ENCODE results near the gene ATP5PD. TPM values are rescaled to one million over a fixed set of nuclear protein-coding genes. Genes with fewer than 3 reads are reported as not detected.
A peak's percentile ranks its signal among the peaks of the same experiment; 100 is the strongest.

The ATP5PD gene
- total and polyA plus RNA-seq, 2 of the 13 experiments (the other 11 are each of a cell fraction or from before 2014, with no cell fraction given), result 158 to 428 TPM

DNA sequence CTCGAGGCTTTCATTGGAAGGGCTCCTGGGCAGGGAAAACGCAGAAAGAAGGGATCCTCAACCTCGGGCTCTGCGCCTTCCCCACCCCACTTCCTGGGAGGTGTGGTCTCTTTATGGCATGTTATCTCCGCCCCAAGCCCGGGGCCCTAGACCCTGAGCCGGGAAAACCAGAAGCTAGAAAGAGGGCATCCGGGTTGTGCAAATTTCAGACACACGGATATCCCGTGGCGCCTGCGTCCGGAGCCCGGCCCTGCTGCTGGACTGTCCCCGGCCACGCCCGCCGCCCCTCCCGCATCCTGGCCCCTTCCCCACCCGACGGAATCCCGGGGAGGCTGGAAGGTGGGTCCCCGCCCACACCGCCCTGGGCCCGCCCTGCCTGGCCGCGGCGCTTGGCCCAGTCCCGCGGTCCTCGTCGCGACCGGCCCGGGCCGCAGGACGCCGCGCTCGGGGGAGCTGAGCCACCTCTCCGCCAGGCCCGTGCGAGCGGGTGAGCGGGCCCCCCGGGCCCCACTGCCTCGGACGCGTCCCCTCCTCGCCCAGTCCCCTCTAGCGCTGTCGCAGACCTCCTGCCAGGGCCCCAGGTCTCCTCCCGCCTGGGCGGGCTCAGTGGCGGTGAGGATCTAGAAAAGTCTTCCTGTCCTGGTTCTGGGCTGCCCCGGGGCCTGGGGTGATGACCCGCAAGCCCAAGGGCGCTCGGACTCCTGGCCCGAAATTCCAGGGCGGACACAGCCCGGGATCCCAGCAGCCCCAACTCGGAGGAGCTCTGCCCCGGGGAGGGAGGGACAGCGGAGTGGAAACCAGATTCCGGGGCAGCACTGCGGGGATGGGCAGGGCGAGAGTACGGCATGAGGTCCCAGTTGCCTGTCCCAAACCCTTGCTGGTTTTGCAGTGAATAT is 41.0 kb upstream of the ATP5PD start, which contains the start of gene SLC16A5 (continued):
- TF ChIP-seq, protein P1, sequence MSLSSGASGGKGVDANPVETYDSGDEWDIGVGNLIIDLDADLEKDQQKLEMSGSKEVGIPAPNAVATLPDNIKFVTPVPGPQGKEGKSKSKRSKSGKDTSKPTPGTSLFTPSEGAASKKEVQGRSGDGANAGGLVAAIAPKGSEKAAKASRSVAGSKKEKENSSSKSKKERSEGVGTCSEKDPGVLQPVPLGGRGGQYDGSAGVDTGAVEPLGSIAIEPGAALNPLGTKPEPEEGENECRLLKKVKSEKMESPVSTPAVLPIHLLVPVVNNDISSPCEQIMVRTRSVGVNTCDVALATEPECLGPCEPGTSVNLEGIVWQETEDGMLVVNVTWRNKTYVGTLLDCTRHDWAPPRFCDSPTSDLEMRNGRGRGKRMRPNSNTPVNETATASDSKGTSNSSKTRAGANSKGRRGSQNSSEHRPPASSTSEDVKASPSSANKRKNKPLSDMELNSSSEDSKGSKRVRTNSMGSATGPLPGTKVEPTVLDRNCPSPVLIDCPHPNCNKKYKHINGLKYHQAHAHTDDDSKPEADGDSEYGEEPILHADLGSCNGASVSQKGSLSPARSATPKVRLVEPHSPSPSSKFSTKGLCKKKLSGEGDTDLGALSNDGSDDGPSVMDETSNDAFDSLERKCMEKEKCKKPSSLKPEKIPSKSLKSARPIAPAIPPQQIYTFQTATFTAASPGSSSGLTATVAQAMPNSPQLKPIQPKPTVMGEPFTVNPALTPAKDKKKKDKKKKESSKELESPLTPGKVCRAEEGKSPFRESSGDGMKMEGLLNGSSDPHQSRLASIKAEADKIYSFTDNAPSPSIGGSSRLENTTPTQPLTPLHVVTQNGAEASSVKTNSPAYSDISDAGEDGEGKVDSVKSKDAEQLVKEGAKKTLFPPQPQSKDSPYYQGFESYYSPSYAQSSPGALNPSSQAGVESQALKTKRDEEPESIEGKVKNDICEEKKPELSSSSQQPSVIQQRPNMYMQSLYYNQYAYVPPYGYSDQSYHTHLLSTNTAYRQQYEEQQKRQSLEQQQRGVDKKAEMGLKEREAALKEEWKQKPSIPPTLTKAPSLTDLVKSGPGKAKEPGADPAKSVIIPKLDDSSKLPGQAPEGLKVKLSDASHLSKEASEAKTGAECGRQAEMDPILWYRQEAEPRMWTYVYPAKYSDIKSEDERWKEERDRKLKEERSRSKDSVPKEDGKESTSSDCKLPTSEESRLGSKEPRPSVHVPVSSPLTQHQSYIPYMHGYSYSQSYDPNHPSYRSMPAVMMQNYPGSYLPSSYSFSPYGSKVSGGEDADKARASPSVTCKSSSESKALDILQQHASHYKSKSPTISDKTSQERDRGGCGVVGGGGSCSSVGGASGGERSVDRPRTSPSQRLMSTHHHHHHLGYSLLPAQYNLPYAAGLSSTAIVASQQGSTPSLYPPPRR (CRISPR knock-in tag; IDR thresholded peaks at IDR 0.05; ENCODE audit: borderline replicate concordance), result peak; percentile 23; the same call in 1 of the 2 replicates
- TF ChIP-seq NR2F2 (IDR thresholded peaks at IDR 0.05; ENCODE audit: borderline replicate concordance, low read depth) (no peak), ZNF230 (CRISPR knock-in tag; IDR thresholded peaks at IDR 0.05) (peak; percentile 16; the same call in 1 of the 2 replicates)

DNA sequence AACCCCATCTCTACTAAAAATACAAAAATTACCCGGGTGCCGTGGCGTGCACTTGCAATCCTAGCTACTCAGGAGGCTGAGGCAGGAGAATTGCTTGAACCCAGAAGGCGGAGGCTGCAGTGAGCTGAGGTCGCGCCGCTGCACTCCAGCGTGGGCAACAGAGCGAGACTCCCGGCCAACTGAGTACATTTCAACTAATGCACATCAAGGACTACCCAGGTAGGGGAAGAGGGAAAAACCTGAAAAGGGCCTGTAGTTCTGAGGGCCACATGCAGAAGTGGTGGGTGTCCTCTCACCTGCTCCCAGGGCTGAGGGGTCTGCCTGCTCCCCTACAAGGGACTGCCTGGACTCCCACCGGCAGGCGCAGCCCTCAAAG is 40.4 kb upstream of the ATP5PD start:
- peaks cover 0 to 12% of the 10 kb centered on the region in 2 experiments; a peak in 2 of 5 replicates for H3K27me3 ChIP-seq (ENCODE audit: control insufficient read depth in 1 of 2, insufficient read depth in 2 of 2, low read length in 2 of 2)
- ChIA-PET POLR2A (interaction anchor here (0.7 to 3.8 kb wide), 13 partner anchors 8 to 202 kb away, joined by 3 to 20 read pairs (median 12); partner anchors contain the start of genes ARMC7, MRPL58 and SLC25A19), CTCF (ENCODE audit: low intra/inter-chr PET ratio, low total read pairs) (interaction anchor here (2.2 kb wide), 1 partner anchor 19 kb away, joined by 7 read pairs; no protein-coding TSS in a partner anchor)
- H2AFZ ChIP-seq (ENCODE audit: low read length), result no peak overlapping the region
- no peak for FAIRE-seq
- no peak for ATAC-seq
- H3K79me2 ChIP-seq (ENCODE audit: insufficient read depth, low read length), result no peaks in the 10 kb centered on the region
- intact Hi-C loops (cut with micrococcal nuclease; ENCODE audit: unreplicated experiment) (loop anchor here (2.0 to 5.0 kb wide), 2 partner anchors 40 to 52 kb away; partner anchors contain the start of genes ATP5PD and KCTD2), in situ Hi-C loops (cut with HindIII; ENCODE audit: extremely low pct_ligation_motif_present, low pct_unique_long_range_greater_than_20kb) (no loop called here)
- H3K4me3 ChIP-seq (replicated peaks in 1 of 3; ENCODE audit: insufficient read depth in 1 of 3, low read depth in 2 of 3, low read length in 3 of 3), result peak overlapping the region; percentile 57 to 76 (median 68)
- no peak for DNase-seq (ENCODE audit: low spot score)
- H3K9me3 ChIP-seq (ENCODE audit: low read length), result no peaks in the 10 kb centered on the region
- H3K27ac ChIP-seq (ENCODE audit: extremely low read length, insufficient read depth, low read length), result peak overlapping the region; percentile 63
- H3K36me3 ChIP-seq (replicated peaks in 1 of 2; ENCODE audit: control insufficient read depth in 1 of 2, insufficient read depth in 2 of 2, low read length in 2 of 2), result no peaks in the 10 kb centered on the region
- BruUV-seq (replicated peaks), result no TSS peak
- WGBS (ENCODE audit: low lambda C conversion rate), result 43% methylated on average over 12 of the region's 12 CpGs
- peak overlapping the region; percentile 90 for H3K4me2 ChIP-seq (ENCODE audit: low read depth, low read length)
- H3K4me1 ChIP-seq (ENCODE audit: insufficient read depth, low read length), result peaks cover 97% of the 10 kb centered on the region
- H4K20me1 ChIP-seq (ENCODE audit: insufficient read depth, low read length), result no peaks in the 10 kb centered on the region; the same call in 1 of the 2 replicates
- H3K9ac ChIP-seq (ENCODE audit: insufficient read depth, low read depth, low read length), result peak overlapping the region; percentile 66
- peak; percentile 35; the same call in 1 of the 2 replicates for TF ChIP-seq ZNF776 (CRISPR knock-in tag; IDR thresholded peaks at IDR 0.05)
- no peak; the same call in 1 of the 2 replicates for TF ChIP-seq FOXC1 (CRISPR knock-in tag; IDR thresholded peaks at IDR 0.05; ENCODE audit: borderline replicate concordance)
- TF ChIP-seq, protein P2, sequence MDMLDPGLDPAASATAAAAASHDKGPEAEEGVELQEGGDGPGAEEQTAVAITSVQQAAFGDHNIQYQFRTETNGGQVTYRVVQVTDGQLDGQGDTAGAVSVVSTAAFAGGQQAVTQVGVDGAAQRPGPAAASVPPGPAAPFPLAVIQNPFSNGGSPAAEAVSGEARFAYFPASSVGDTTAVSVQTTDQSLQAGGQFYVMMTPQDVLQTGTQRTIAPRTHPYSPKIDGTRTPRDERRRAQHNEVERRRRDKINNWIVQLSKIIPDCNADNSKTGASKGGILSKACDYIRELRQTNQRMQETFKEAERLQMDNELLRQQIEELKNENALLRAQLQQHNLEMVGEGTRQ (IDR thresholded peaks at IDR 0.05; ENCODE audit: low read depth, low read length), result no peak
- TF ChIP-seq, protein P2 (CRISPR knock-in tag; IDR thresholded peaks at IDR 0.05; ENCODE audit: borderline replicate concordance), result no peak
- TF ChIP-seq GTF3A (CRISPR knock-in tag; conservative IDR thresholded peaks at IDR 0.05), result no peak
- TF ChIP-seq, protein P3, sequence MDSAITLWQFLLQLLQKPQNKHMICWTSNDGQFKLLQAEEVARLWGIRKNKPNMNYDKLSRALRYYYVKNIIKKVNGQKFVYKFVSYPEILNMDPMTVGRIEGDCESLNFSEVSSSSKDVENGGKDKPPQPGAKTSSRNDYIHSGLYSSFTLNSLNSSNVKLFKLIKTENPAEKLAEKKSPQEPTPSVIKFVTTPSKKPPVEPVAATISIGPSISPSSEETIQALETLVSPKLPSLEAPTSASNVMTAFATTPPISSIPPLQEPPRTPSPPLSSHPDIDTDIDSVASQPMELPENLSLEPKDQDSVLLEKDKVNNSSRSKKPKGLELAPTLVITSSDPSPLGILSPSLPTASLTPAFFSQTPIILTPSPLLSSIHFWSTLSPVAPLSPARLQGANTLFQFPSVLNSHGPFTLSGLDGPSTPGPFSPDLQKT (CRISPR knock-in tag; IDR thresholded peaks at IDR 0.05; ENCODE audit: borderline replicate concordance), result no peak
- TF ChIP-seq, protein P4, sequence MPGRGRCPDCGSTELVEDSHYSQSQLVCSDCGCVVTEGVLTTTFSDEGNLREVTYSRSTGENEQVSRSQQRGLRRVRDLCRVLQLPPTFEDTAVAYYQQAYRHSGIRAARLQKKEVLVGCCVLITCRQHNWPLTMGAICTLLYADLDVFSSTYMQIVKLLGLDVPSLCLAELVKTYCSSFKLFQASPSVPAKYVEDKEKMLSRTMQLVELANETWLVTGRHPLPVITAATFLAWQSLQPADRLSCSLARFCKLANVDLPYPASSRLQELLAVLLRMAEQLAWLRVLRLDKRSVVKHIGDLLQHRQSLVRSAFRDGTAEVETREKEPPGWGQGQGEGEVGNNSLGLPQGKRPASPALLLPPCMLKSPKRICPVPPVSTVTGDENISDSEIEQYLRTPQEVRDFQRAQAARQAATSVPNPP (CRISPR knock-in tag; IDR thresholded peaks at IDR 0.05), result no peak
- no peak for TF ChIP-seq SRY (CRISPR knock-in tag; IDR thresholded peaks at IDR 0.05)
